WTC11 (cell line): Measurements from ENCODE around the gene RPL38. TPM values are rescaled to one million over a fixed set of nuclear protein-coding genes. Genes with fewer than 3 reads are reported as not detected.

ENCODE experiments used
- ATAC-seq: fragments of 200-7000 bp; cut with Tn5 transposase; 2 replicates; pipeline ENCODE4 v1.10.0; 2021; ENCODE audit warnings: mild to moderate bottlenecking, moderate library complexity
- CTCF ChIA-PET: fragments of 300-600 bp; sonication (Branson Sonifier 250); formaldehyde crosslinking; loops from one replicate; lab custom pipeline; 2021; ENCODE audit warnings: antibody characterized with exemption; lab: Charles Lee
- POLR2A ChIA-PET: fragments of 350-600 bp; sonication (Branson Sonifier 250); formaldehyde crosslinking; loops from one replicate; lab custom pipeline; 2021; ENCODE audit warnings: antibody characterized with exemption; lab: Charles Lee
- DNase-seq: peaks from one replicate; pipeline ENCODE4 v3.0.0; 2021; ENCODE audit warnings: low spot score
- H3K27ac Mint-ChIP-seq: 2 replicates; pipeline ENCODE4 v1.8.0; 2021; ENCODE audit warnings: mixed read lengths
- H3K27me3 Mint-ChIP-seq: 2 replicates; pipeline ENCODE4 v1.8.0; 2021; ENCODE audit warnings: low read depth, mild to moderate bottlenecking, moderate library complexity, mixed read lengths
- H3K36me3 Mint-ChIP-seq: 2 replicates; pipeline ENCODE4 v1.8.0; 2021; ENCODE audit warnings: mixed read lengths
- H3K4me1 Mint-ChIP-seq: 2 replicates; pipeline ENCODE4 v1.8.0; 2022; ENCODE audit warnings: mixed read lengths
- H3K4me3 Mint-ChIP-seq: 2 replicates; pipeline ENCODE4 v1.8.0; 2021; ENCODE audit warnings: mild to moderate bottlenecking, moderate library complexity, mixed read lengths
- H3K9me3 Mint-ChIP-seq: 2 replicates; pipeline ENCODE4 v1.8.0; 2021; ENCODE audit warnings: mixed read lengths
- AFF4 ChIP-seq: sonication (generic); formaldehyde crosslinking; IDR thresholded peaks from 2 replicates; pipeline ENCODE4 v1.8.1; 2023; ENCODE audit warnings: mild to moderate bottlenecking, missing genetic modification reagents, borderline replicate concordance
- AR ChIP-seq: fragments of 250-450 bp; sonication (Bioruptor Pico); IDR thresholded peaks from 2 replicates; pipeline ENCODE4 v1.9.0; 2021; ENCODE audit warnings: mild to moderate bottlenecking
- CTCF ChIP-seq: fragments of 200-600 bp; IDR thresholded peaks from 2 replicates; pipeline ENCODE4 v1.8.0; 2022; ENCODE audit warnings: antibody characterized with exemption
- E2F5 ChIP-seq: sonication (generic); formaldehyde crosslinking; IDR thresholded peaks from 2 replicates; pipeline ENCODE4 v1.8.1; 2022; ENCODE audit warnings: mild to moderate bottlenecking, moderate library complexity, missing genetic modification reagents
- ETV6 ChIP-seq: sonication (generic); formaldehyde crosslinking; IDR thresholded peaks from 2 replicates; pipeline ENCODE4 v1.8.1; 2022; ENCODE audit warnings: mild to moderate bottlenecking, missing genetic modification reagents
- FOXP4 ChIP-seq: sonication (generic); formaldehyde crosslinking; IDR thresholded peaks from 2 replicates; pipeline ENCODE4 v1.8.0; 2022; ENCODE audit warnings: mild to moderate bottlenecking, missing genetic modification reagents
- IRF1 ChIP-seq: sonication (generic); formaldehyde crosslinking; IDR thresholded peaks from 2 replicates; pipeline ENCODE4 v1.8.0; 2023; ENCODE audit warnings: missing genetic modification reagents
- MYBL2 ChIP-seq: sonication (generic); formaldehyde crosslinking; IDR thresholded peaks from 2 replicates; pipeline ENCODE4 v1.8.1; 2023; ENCODE audit warnings: mild to moderate bottlenecking, moderate library complexity, missing genetic modification reagents
- NFATC4 ChIP-seq: fragments of 250-450 bp; sonication (Bioruptor Pico); IDR thresholded peaks from 2 replicates; pipeline ENCODE4 v1.9.0; 2021; ENCODE audit warnings: mild to moderate bottlenecking
- NFYB ChIP-seq: sonication (generic); formaldehyde crosslinking; conservative IDR thresholded peaks from 2 replicates; pipeline ENCODE4 v1.8.0; 2022; ENCODE audit warnings: low read depth, missing genetic modification reagents
- RELA ChIP-seq: sonication (generic); formaldehyde crosslinking; IDR thresholded peaks from 2 replicates; pipeline ENCODE4 v1.8.1; 2022; ENCODE audit warnings: missing genetic modification reagents, mild to moderate bottlenecking, borderline replicate concordance
- SP1 ChIP-seq: sonication (generic); formaldehyde crosslinking; conservative IDR thresholded peaks from 2 replicates; pipeline ENCODE4 v1.8.1; 2022; ENCODE audit warnings: missing genetic modification reagents
- STAT6 ChIP-seq: sonication (generic); formaldehyde crosslinking; conservative IDR thresholded peaks from 2 replicates; pipeline ENCODE4 v1.8.1; 2023; ENCODE audit warnings: mild to moderate bottlenecking, low read depth, missing genetic modification reagents, moderate library complexity
- TP53 ChIP-seq: sonication (generic); formaldehyde crosslinking; IDR thresholded peaks from 2 replicates; pipeline ENCODE4 v1.8.1; 2023; ENCODE audit warnings: mild to moderate bottlenecking, missing genetic modification reagents
- USF1 ChIP-seq: sonication (generic); formaldehyde crosslinking; IDR thresholded peaks from 2 replicates; pipeline ENCODE4 v1.8.0; 2022; ENCODE audit warnings: mild to moderate bottlenecking, missing genetic modification reagents
- ZNF219 ChIP-seq: sonication (generic); formaldehyde crosslinking; IDR thresholded peaks from 2 replicates; pipeline ENCODE4 v1.8.0; 2023; ENCODE audit warnings: missing genetic modification reagents, mild to moderate bottlenecking, borderline replicate concordance
- ZNF317 ChIP-seq: sonication (generic); formaldehyde crosslinking; IDR thresholded peaks from 2 replicates; pipeline ENCODE4 v1.8.1; 2023; ENCODE audit warnings: low read depth, mild to moderate bottlenecking, moderate library complexity, missing genetic modification reagents, borderline replicate concordance
- ZNF671 ChIP-seq: fragments of 250-450 bp; sonication (Bioruptor Pico); IDR thresholded peaks from 2 replicates; pipeline ENCODE4 v1.8.0; 2021; ENCODE audit warnings: mild to moderate bottlenecking
- total RNA-seq: library from RNA; stranded (reverse); gene quantifications from 3 replicates; pipeline ENCODE4 v1.2.3, GENCODE V29; 2021

Gene RPL38
- total RNA-seq, 1 experiment from 2014 or later: 1,170 TPM

- no peak for TF ChIP-seq AR (CRISPR knock-in tag)
- no peak for TF ChIP-seq USF1
- TF ChIP-seq IRF1 (CRISPR knock-in tag): no peak
- TF ChIP-seq TP53: no peak
- TF ChIP-seq NFATC4 (CRISPR knock-in tag): no peak
- no peak for TF ChIP-seq CTCF
- TF ChIP-seq NFYB (CRISPR knock-in tag): no peak
- no peak for TF ChIP-seq MYBL2
- no peak for TF ChIP-seq ZNF317 (CRISPR knock-in tag)
- no peak for TF ChIP-seq FOXP4 (CRISPR knock-in tag)
- no peak for TF ChIP-seq SP1 (CRISPR knock-in tag)
- TF ChIP-seq ETV6 (CRISPR knock-in tag): no peak
- TF ChIP-seq E2F5: no peak
- no peak for TF ChIP-seq STAT6
- TF ChIP-seq AFF4 (CRISPR knock-in tag): no peak
- no peak for TF ChIP-seq ZNF671 (CRISPR knock-in tag)
- no peak for TF ChIP-seq RELA (CRISPR knock-in tag)
- TF ChIP-seq ZNF219: no peak
- CTCF ChIA-PET: interaction anchor here (2.3 to 2.6 kb wide), 2 partner anchors 48 to 76 kb away, joined by 6 to 8 read pairs; no protein-coding TSS in a partner anchor
- POLR2A ChIA-PET: no interaction called here
- Mint-ChIP-seq H3K27ac (no peak overlapping the region), H3K36me3 (no peaks in the 10 kb centered on the region), H3K9me3 (peaks cover 13% of the 10 kb centered on the region), H3K4me1 (0 out of 2 replicates have a peak, but pooled peaks cover 2% of the 10 kb centered on the region), H3K4me3 (no peak overlapping the region), H3K27me3 (peaks cover 2% of the 10 kb centered on the region; the same call in 1 of the 2 replicates)
- ATAC-seq: no peak
- DNase-seq: no peak
These were observed 37.6 kb upstream of the RPL38 start for GRCh38 chr17:74165797-74166365.
